NCI-H524 (cell line): Measurements from ENCODE around the gene RMP24.
"Not testable (repeated sequence)": the region's sequence is repeated elsewhere in the genome, so short reads cannot be mapped to it uniquely, and the experiment has no call there.

Source experiments
- DNase-seq, 2 experiments: peaks; one replicate each; lab custom pipeline; 2025; lab: John Stamatoyannopoulos, UW

RMP24 gene

DNA sequence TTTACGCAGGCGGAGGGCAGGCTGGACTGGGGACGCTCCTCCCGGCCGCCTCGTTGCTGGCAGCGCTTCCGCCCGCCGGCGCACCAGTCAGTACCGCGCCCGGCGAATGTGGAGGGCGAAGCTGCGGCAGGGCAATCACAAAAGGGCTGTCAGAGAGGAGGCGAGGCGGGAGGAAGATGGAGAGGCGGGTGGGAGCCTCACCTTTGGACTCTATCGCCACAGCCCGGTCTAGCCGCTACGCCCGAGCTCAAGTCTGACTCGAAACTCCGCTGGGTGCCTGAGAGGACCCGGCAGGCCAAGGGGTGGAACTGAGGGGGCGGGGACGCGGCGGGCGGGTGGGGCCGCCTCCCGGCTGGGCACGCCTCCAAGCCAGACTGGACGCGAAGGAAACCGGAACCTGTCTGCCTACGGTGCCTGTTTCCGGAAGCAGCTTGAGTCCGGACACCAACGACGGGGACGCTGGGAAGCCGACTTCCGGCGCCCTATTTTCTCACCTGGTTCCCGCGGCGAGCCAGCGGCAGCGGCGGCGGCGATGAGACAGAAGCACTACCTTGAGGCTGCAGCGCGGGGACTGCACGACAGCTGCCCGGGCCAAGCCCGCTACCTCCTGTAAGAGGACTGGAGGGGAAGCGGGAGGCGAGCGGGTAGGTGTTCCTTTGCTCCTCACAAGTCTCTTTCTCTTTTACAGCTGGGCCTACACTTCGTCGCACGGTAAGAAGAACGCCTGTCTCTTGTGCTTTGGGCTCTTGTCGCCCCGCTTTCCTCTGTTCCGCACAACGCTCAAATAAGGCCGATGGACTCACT, at the start of gene RMP24:
RMP24 (plus strand) TSS at position 483 of the 804 bp plus-strand sequence.
- peak; percentile 89 to 94 for DNase-seq

DNA sequence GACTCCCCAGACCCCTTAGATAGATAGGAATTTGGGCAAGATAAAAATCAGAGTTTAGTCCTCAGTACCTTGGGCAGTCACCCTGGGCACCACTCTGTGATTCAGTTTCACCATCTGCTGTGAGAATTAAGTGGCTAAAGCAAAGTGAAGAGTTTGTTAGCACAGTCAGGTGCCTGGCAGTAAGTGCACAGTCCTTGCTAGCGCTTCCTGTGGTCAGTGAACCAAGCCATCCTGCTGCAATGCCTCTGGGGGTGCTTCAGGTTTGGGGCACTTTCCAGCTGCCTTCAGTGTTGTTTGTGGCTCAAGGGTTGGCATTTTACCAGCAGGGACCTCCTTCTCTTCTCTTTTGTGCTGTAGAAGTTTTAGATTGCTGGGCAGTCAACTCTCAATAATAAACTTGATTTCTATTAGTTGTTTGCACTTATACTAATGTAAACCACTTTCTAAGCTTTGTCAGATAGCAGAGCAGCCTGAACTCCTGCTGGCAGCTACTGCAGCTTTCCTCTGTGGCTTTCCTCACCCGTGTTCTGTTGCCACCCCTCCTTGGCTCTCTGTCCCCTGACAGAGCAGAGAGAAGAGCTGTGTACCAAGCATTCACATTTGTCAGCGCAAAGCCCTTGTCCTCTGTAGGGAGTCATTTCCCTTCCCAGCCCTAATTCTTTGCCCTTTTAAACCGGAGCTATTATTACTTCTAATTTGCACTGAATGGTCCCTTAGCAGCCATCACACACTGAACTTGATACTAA, 48.4 kb upstream of the RMP24 start:
- DNase-seq = peak; percentile 13 to 57

GRCh38 chr18:35926884-35927283, 45.6 kb upstream of the RMP24 start:
- no peak for DNase-seq

- DNase-seq = no peak
Measured at GRCh38 chr18:35927430-35927829, 45.0 kb upstream of the RMP24 start.

DNA sequence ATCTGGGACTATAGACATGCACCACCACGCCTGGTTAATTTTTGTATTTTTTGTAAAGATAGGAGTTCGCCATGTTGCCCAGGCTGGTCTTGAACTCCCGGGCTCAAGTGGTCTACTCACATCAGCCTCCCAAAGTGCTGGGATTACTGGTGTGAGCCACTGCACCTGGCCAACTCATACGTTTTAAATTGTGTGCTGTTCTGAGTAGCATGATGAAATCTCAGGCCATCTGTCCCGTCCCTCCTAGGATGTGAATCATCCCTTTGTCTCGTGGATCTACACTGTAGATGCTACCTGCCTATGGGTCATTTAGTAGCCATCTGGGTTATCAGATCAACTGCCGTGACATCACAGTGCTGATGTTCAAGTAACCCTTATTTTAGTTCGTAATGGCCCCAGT, 38.5 kb upstream of the RMP24 start:
- peak; percentile 74 to 95 for DNase-seq

DNA sequence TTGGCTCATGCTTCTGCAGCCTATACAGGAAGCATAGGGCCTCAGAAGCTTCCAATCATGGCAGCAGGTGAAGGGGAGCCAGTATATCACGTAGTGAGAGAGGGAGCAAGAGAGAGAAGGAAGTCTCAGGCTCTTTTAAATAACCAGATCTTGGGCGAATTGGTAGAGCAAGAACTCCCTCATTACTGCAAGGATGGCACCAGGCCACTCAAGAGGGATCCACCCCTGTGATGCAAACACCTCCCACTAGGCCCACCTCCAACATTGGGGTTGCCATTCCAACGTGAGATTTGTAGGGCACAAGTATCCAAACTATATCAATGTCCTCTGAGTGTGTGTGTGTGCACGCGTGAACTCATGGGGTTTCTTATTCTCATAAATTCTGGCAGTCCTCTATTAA, 37.6 kb upstream of the RMP24 start:
- no peak for DNase-seq

GRCh38 chr18:35935805-35936204, 36.7 kb upstream of the RMP24 start:
- DNase-seq = no peak

GRCh38 chr18:35936951-35937350, 35.5 kb upstream of the RMP24 start:
- no peak for DNase-seq

GRCh38 chr18:35938158-35938557, 34.3 kb upstream of the RMP24 start:
- DNase-seq = no peak

GRCh38 chr18:35938562-35938961, 33.9 kb upstream of the RMP24 start:
- DNase-seq = no peak

GRCh38 chr18:35939138-35939537, 33.3 kb upstream of the RMP24 start:
- peak in 1 of 2 experiments; percentile 14 for DNase-seq

GRCh38 chr18:35941299-35941698, 31.2 kb upstream of the RMP24 start:
- no peak for DNase-seq

- no peak for DNase-seq
Measured at GRCh38 chr18:35942133-35942532, 30.3 kb upstream of the RMP24 start.

- no peak for DNase-seq
Measured at GRCh38 chr18:35942661-35943060, 29.8 kb upstream of the RMP24 start.

DNA sequence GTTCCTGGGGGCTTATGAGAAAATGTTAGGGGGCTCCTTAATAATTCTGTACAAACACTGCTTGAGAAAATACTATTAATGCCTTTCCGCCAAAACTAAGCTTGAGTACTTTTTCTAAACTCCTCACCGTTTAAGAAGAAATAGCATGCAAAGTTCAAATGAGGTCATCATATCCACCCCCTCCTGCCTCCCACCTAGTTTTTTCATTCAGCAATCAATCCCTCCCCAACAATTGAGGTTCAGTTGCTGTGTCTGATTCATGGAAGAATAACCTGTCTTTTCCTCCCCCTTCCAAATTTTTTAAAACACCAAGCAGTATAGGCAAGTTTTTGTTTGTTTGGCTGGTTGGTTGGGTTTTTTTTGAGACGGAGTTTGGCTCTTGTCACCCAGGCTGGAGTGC, 24.4 kb upstream of the RMP24 start:
- DNase-seq = no peak

- DNase-seq = no peak
Measured at GRCh38 chr18:35949090-35949489, 23.4 kb upstream of the RMP24 start.

DNA sequence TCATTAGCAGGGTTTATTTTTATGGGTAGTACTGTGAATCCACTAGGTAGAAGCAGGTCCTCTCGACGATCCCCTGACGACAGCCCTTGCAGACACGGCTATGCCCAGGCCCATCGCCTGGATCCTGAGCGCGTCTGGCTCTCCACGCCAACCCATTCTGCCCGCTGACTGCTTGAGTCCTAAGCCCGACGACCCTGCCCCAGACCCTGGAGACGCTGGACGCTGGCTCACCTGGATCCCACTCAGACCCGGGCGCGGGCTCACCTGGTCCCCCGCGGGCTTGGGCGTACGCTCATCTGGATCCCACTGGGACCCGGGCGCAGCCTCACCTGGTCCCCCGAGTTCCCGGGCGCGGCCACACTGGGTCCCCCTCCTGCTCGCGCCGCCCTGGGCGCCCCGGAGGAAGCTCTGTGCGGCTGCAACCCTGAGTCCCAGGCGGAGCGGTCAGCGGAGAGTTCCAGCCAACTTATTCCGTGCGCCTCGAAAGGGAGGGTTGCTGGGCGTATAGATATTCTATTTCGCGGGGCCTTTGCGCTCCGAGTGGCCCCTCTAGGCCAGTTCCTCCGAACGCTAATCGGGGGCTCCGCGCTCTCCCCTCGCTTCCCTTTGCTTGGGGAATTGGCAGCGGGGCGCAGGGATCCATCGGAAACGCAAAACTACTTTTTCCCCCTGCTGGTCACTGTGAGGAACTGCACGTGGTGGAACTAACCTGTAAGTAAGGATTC, 22.4 kb upstream of the RMP24 start:
- peak; percentile 13 to 73 for DNase-seq

DNA sequence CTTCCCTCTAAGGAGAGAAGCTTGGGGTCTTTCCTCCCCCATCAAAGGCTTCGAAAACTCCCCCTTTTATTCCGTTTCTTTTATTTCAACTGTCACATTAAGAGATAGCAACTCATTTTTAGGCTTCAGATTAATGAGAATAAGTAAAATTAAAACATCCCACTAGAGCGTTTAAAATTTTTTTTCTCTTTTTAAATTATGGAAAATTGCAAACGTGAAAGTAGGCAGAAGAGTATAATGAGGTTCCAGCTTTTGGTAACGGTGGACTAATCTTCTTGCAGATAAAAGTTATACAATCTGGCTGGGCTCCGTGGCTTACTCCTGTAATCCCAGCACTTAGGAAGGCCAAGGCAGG, 21.9 kb upstream of the RMP24 start:
- no peak for DNase-seq

- no peak for DNase-seq
Measured at GRCh38 chr18:35953688-35954087, 18.8 kb upstream of the RMP24 start.

GRCh38 chr18:35956226-35956625, 16.3 kb upstream of the RMP24 start:
- DNase-seq = no peak

DNA sequence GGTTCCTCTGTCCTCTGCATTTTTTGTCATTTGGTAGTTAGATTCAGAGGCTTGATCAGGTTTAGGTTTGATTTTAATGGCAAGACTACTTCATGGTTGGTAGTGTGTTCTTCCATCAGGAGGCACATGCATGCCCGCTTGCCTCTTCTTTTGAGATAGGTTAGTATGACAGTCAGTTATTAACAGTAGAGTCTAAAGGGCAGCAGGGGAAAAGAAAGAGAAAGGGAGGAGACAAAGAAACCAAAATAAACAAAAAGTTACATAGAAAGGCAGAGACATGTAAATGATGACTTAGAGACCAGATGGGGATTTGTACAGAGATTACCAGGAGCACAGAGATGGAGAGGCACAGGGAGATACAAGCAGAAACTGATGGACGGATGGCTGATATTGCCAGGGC, 10.2 kb upstream of the RMP24 start:
- no peak for DNase-seq

GRCh38 chr18:35964319-35964718, 8.2 kb upstream of the RMP24 start:
- no peak for DNase-seq

GRCh38 chr18:35967866-35968265, 4.6 kb upstream of the RMP24 start:
- DNase-seq = not testable (repeated sequence)
